ENCODE results near the gene IPO7.
"Not testable (repeated sequence)": the region's sequence is repeated elsewhere in the genome, so short reads cannot be mapped to it uniquely, and the experiment has no call there.

IPO7 gene

GRCh38 chr11:9399466-9399865 lies 15.0 kb downstream of the IPO7 start:
- DNase-seq, result no peak

- DNase-seq, result not testable (repeated sequence)
Observed at GRCh38 chr11:9401884-9402283, 17.4 kb downstream of the IPO7 start.

- no peak for DNase-seq
Observed at GRCh38 chr11:9428706-9429105, 44.3 kb downstream of the IPO7 start.

GRCh38 chr11:9438611-9439010 lies 54.2 kb downstream of the IPO7 start:
- no peak for DNase-seq

- no peak for DNase-seq
Observed at GRCh38 chr11:9446230-9446629, 61.8 kb downstream of the IPO7 start.

- DNase-seq, result no peak
Observed at GRCh38 chr11:9448576-9449352, 64.3 kb downstream of the IPO7 start.

- not testable (repeated sequence) for DNase-seq
Observed at GRCh38 chr11:9452023-9452422, 67.6 kb downstream of the IPO7 start.

- DNase-seq, result no peak
Observed at GRCh38 chr11:9455722-9456121, 71.3 kb downstream of the IPO7 start.

- DNase-seq, result peak; percentile 37
Observed at GRCh38 chr11:9459667-9460321, 75.3 kb downstream of the IPO7 start.

- DNase-seq, result peak; percentile 96
Observed at GRCh38 chr11:9460322-9461062, 76.0 kb downstream of the IPO7 start, which contains the start of gene ZNF143. Gene ZNF143, plus strand, starts transcription at chr11:9461012. Its CDS starts 10,297 bp downstream, at chr11:9471309.

GRCh38 chr11:9461063-9461759 lies 76.8 kb downstream of the IPO7 start:
- DNase-seq, result peak; percentile 82

GRCh38 chr11:9461760-9462134 lies 77.3 kb downstream of the IPO7 start:
- no peak for DNase-seq

- no peak for DNase-seq
Observed at GRCh38 chr11:9462172-9462799, 77.8 kb downstream of the IPO7 start.

GRCh38 chr11:9462806-9463537 lies 78.5 kb downstream of the IPO7 start:
- no peak for DNase-seq

GRCh38 chr11:9470765-9471164 lies 86.3 kb downstream of the IPO7 start:
- DNase-seq, result no peak

GRCh38 chr11:9473408-9473807 lies 89.0 kb downstream of the IPO7 start:
- DNase-seq, result no peak

GRCh38 chr11:9479899-9480298 lies 95.4 kb downstream of the IPO7 start:
- DNase-seq, result no peak

GRCh38 chr11:9489080-9489765 lies 104.8 kb downstream of the IPO7 start:
- no peak for DNase-seq

GRCh38 chr11:9490376-9490775 lies 105.9 kb downstream of the IPO7 start:
- no peak for DNase-seq

- DNase-seq, result no peak
Observed at GRCh38 chr11:9493492-9493891, 109.0 kb downstream of the IPO7 start.

- no peak for DNase-seq
Observed at GRCh38 chr11:9494316-9494715, 109.9 kb downstream of the IPO7 start.
